Aorta (tissue), 5 donors: ENCODE data around the gene GBX1. TPM values are rescaled to one million over a fixed set of nuclear protein-coding genes. Genes with fewer than 3 reads are reported as not detected.
A peak's percentile ranks its signal among the peaks of the same experiment; 100 is the strongest.

ENCODE experiments used
- ATAC-seq: fragments of 200-7000 bp; cut with Tn5 transposase; one replicate; pipeline ENCODE4 v1.9.1; 2022; ENCODE audit warnings: moderate library complexity; ENCODE audit not compliant: low FRiP score
- DNase-seq, 2 donors: peaks; one replicate each; pipeline ENCODE4 v3.0.0-alpha.2; 2020
- H3K27ac ChIP-seq, 2 donors: one replicate each; pipeline ENCODE4 v1.5.1; 2013; ENCODE audit warnings: low read length in 2 of 2, mild to moderate bottlenecking in 2 of 2, moderate library complexity in 2 of 2, control low read depth in 1 of 2, inconsistent platforms in 1 of 2, low read depth in 1 of 2
- H3K27me3 ChIP-seq, 2 donors: one replicate each; pipeline ENCODE4 v1.6.1; 2013; ENCODE audit warnings: control low read depth in 1 of 2, low read length in 1 of 2, mild to moderate bottlenecking in 1 of 2, moderate library complexity in 1 of 2; ENCODE audit not compliant: insufficient read depth in 2 of 2, control insufficient read depth in 1 of 2
- H3K36me3 ChIP-seq, 2 donors: one replicate each; pipeline ENCODE4 v1.6.1; 2013; ENCODE audit warnings: control low read depth in 1 of 2, low read length in 1 of 2, mild to moderate bottlenecking in 1 of 2; ENCODE audit not compliant: insufficient read depth in 2 of 2, control insufficient read depth in 1 of 2
- H3K4me1 ChIP-seq, 2 donors: one replicate each; pipeline ENCODE4 v1.6.1; 2013; ENCODE audit warnings: low read length in 2 of 2, control low read depth in 1 of 2, mild to moderate bottlenecking in 1 of 2, moderate library complexity in 1 of 2; ENCODE audit not compliant: insufficient read depth in 2 of 2, control insufficient read depth in 1 of 2
- H3K4me3 ChIP-seq, 2 donors: one replicate each; pipeline ENCODE4 v1.5.1; 2013; ENCODE audit warnings: low read length in 2 of 2, control low read depth in 1 of 2, mild to moderate bottlenecking in 1 of 2
- H3K9me3 ChIP-seq: one replicate; pipeline ENCODE4 v1.6.1; 2013; ENCODE audit warnings: mild to moderate bottlenecking, low read length; ENCODE audit not compliant: control insufficient read depth
- WGBS, 2 donors: extraction: QIAGEN DNeasy Blood & Tissue Kit; methylation state at CpG; one replicate each; pipeline ENCODE4 v1.1.7; 2013; 5-methylcytosine and 5-hydroxymethylcytosine counted together
- intact Hi-C, 2 donors: fragments of 100-400 bp; cut with DNase I; formaldehyde crosslinking; loops; one replicate each; pipeline versions ENCODE4 v1.14.2 to v1.15.0; 2022
- polyA plus RNA-seq, 2 donors: library from polyadenylated mRNA; stranded (reverse); fragments of 200-250 nt; gene quantifications; one replicate each; pipeline ENCODE4 v1.2.3, GENCODE V29; 2013
- total RNA-seq, 2 donors: library from RNA; stranded (reverse); fragmentation: NEBNext Ultra II Directional; extraction: Animal tissue kit (Norgen Biotek cat#: 25700); gene quantifications; one replicate each; pipeline ENCODE4 v1.2.1, GENCODE V29; 2021
- donor health status: healthy with polysubstance abuse.
- donor health status: Bipolar disorder and iron deficiency.
- donor health status: DM: no; HTN: no; CAD: no.
- donor health status: DM: no; HTN: no; CAD: no.
- donor health status: DM: yes; HTN: yes; CAD: no.

The GBX1 gene
- total and polyA plus RNA-seq, 4 donors = not detected

DNA sequence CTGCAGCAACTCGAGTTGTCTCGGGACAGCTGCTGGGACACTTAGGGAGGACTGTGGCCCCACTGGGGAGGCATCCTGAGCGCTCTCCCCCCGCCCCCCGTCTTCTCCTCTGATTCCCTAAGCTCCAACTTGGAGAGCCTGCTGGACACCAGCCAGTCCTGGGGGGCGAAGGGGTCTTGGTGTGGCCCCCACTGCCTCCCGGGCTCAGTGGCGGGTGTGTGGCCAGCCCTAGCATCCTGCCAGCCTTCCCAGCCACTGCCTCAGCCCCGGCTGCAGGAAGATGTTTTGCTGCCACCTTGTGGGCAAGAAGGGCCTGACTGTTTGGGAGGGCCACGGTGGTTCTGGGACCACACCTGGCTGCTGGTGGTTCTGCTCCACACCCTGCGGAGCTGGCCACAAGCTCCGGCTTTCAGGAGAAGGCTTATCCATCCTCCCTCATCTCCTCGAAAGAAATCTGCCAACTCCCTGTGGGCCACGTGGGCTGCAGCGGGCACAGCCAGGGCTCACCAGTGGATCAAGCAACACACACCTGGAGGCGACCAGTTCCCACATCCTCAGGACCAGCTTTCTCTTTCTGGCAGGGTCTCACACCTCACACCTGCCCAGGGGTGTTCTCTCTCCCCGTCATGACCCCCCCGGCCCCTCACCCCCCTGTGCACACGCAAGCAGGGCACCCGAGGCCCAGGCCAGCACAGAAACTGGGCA is 56.4 kb downstream of the GBX1 start:
- Histone ChIP-seq H3K4me1 (no peaks in the 10 kb centered on the region), H3K4me3 (no peak overlapping the region), H3K36me3 (no peaks in the 10 kb centered on the region), H3K9me3 (no peaks in the 10 kb centered on the region), H3K27ac (no peak overlapping the region), H3K27me3 (no peaks in the 10 kb centered on the region)
- ATAC-seq (peak; percentile 83), DNase-seq (peak; percentile 83 to 93)
- 33 to 39% methylated on average over 15 to 20 of the region's 20 CpGs for WGBS, 2 donors
- intact Hi-C loops = loop anchor here (2.0 to 5.0 kb wide), 4 partner anchors 24 to 214 kb away; partner anchors contain the start of genes ABCB8 (in 2 of the 2) and AGAP3 (in 1 of the 2)

DNA sequence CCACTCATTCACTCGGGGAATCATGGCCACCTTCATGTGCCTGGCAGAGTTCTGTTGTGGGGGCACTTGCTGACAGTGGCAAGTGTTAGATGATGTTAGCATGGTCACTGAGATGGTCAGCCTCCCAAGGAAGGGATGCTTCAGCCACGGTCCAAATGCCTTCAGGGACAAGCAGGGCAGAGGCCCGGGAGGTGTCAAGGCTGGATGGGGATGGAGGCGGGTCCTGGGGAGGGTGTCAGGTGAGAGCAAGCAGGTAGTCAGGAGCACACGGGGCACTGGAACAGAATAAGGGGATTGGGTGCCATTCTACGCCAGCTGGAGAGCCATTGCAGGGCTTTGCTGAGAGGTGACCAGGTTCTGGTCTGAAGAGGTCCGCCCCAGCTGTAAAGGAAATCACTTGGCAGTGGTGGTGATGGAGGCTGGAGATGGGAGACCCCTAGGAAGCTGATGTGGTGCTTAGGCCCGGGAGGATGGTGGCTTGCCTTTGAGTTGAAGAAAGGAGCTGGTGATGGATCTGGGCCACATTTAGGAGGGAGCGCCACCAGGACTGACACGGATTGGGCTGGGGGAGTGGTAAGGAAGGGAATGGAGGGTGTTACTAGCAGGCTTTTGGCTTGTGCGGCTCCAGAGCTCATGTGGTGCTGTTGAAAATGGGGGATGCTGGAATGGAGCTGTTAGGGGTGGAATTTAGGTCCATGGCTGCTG is 57.1 kb downstream of the GBX1 start:
- Histone ChIP-seq H3K9me3 (no peaks in the 10 kb centered on the region), H3K4me1 (no peaks in the 10 kb centered on the region), H3K27ac (no peak overlapping the region), H3K27me3 (no peaks in the 10 kb centered on the region), H3K4me3 (no peak overlapping the region), H3K36me3 (no peaks in the 10 kb centered on the region)
- intact Hi-C loops = loop anchor here (2.0 to 5.0 kb wide), 4 partner anchors 24 to 213 kb away; partner anchors contain the start of genes ABCB8 (in 2 of the 2) and AGAP3 (in 1 of the 2)
- ATAC-seq (no peak), DNase-seq (no peak)
- WGBS, 2 donors = 75 to 78% methylated on average over 11 of the region's 11 CpGs

DNA sequence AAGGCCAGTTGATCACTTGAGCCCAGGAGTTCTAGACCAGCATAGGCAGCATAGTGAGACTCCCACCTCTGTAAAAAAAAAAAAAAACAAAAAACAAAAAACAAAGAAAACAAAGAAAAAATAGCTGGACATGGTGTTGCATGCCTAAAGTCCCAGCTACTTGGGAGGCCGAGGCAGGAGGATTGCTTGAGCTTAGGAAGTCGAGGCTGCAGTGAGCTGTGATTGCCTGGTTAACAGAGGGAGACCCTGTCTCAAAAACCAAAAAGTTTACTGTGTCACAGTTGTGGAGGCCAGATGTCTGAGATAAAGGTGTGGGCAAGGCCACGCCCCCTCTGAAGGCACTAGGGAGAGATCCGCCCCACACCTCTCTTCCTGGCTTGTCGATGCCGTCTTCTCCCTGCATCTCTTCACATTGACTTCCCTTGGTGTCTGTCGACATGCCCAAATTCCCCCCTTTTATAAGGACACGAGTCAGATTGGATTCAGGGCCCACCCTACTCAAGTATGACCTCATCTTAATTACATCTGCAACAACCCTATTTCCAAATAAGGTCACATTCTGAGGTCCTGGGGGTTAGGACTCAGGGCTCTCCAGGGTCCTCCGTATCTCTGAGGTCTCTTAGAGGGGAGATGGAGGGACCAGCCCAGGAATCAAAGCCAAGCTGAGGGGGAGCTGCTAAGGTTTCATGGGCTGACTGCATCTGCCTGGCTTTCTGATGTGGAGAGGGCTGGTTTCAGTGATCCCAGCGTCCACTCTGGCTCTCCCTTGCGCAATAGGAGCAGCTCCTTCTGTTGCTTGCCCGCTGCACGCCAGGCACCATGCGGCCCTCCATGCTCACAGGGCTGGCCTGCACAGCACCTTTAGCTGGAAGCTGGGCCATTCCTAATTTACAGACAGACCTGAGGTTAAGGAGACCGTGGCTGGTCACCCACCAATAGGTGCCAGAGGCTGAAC is 58.1 kb downstream of the GBX1 start:
- no peak for ATAC-seq
- H3K9me3 ChIP-seq = no peaks in the 10 kb centered on the region
- no peaks in the 10 kb centered on the region for H3K27me3 ChIP-seq
- no peaks in the 10 kb centered on the region for H3K36me3 ChIP-seq
- no peak overlapping the region for H3K27ac ChIP-seq
- no peaks in the 10 kb centered on the region for H3K4me1 ChIP-seq
- WGBS, 2 donors = 74 to 76% methylated on average over 15 of the region's 15 CpGs
- DNase-seq = no peak
- intact Hi-C loops = loop anchor here (2.0 to 5.0 kb wide), 5 partner anchors 19 to 212 kb away; partner anchors contain the start of genes ABCB8 (in 2 of the 2) and AGAP3 (in 1 of the 2)
- H3K4me3 ChIP-seq = no peak overlapping the region

DNA sequence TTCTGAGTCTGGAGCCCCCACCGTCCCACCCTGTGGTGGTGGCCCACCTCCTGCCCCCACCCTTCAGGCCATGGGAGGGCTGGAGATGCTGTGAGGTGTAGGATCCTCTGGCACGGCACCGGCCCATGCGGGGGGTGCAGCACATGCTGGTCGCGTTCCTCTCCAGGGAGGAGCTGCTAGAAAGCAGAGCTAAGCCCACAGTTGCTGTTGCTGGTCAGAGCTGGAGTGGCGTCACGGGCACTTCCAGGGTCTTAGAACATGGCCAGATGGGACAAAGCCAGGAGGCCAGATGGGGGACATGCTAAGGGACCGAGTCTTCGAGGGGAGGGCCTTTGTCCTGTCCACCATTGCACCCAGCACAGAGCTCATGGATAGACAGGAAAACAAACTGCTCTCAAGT is 59.6 kb downstream of the GBX1 start:
- Histone ChIP-seq H3K4me1 (no peaks in the 10 kb centered on the region), H3K27me3 (no peaks in the 10 kb centered on the region), H3K36me3 (no peaks in the 10 kb centered on the region), H3K9me3 (no peaks in the 10 kb centered on the region), H3K27ac (no peak overlapping the region), H3K4me3 (no peak overlapping the region)
- DNase-seq (no peak), ATAC-seq (no peak)
- WGBS, 2 donors = 89 to 90% methylated on average over 10 of the region's 10 CpGs
- intact Hi-C loops = loop anchor here in 1 of 2 donors (2.0 kb wide), 1 partner anchor 17 kb away; no protein-coding TSS in a partner anchor

DNA sequence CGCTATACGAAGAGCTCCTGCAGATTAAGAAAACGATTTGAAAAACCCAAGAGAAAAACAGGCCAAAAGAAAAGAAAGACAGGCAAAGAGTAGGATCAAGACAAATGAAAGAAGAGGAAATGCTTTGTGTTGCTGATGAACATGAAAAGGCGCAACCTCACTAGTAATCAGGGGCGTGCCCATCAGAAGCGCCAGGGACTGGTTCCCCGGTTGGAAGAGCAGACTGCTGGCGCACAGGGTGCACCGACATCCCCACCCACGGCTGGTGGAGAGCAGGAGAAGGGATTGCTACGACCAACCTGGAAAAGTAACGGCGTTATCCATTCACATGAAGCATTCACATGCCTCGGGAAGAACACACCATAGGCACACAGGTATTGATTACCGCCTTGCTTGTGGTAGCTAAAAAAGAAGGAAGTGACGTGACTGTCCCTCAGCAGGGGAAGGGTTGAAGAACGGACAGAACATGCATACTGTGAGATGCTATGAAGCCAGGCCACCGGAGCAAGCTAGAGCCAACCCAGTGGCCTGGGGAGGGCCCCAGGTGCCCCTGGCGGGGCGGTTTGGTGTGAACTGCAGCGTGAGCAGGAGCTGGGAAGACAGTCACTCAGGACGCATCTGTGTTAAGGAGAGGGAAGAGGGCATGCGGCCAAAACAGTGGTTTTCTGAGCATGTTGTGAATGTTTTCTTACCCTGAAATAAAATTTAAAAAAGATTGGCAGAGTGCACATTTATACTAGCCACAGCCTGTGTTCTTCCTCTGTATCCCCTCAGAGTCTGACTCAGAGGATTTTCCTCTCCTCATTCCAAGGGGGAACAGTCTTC is 62.9 kb downstream of the GBX1 start:
- H3K36me3 ChIP-seq = no peaks in the 10 kb centered on the region
- H3K27ac ChIP-seq = no peak overlapping the region
- intact Hi-C loops = no loop called here
- DNase-seq = no peak
- 84 to 87% methylated on average over 23 of the region's 23 CpGs for WGBS, 2 donors
- H3K4me1 ChIP-seq = no peaks in the 10 kb centered on the region
- ATAC-seq = no peak
- no peaks in the 10 kb centered on the region for H3K9me3 ChIP-seq
- H3K4me3 ChIP-seq = no peak overlapping the region
- H3K27me3 ChIP-seq = no peaks in the 10 kb centered on the region

DNA sequence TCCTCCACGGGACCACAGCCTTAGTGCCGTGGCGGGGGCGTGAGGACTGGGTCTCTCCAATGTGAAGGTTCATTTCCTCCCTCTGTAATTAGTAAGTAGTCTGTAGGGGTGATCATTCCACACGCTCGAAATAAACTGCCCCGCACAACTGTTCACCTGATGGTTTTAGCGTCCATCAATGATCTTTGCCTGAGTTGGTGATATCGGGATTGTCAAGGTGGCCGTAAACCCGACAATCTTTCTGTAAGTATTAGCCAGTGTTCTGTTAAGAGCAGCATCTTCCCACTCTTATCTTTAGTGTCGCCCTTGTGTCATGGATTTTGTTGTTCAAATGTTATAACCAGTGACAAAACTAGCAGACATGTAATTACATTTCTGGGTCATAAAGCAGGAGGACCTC is 63.5 kb downstream of the GBX1 start:
- H3K4me3 ChIP-seq = no peak overlapping the region
- no peaks in the 10 kb centered on the region for H3K27me3 ChIP-seq
- no peak overlapping the region for H3K27ac ChIP-seq
- no peak for ATAC-seq
- 91% methylated on average over 12 of the region's 12 CpGs for WGBS, 2 donors
- intact Hi-C loops = no loop called here
- no peaks in the 10 kb centered on the region for H3K9me3 ChIP-seq
- H3K4me1 ChIP-seq = no peaks in the 10 kb centered on the region
- DNase-seq = no peak
- no peaks in the 10 kb centered on the region for H3K36me3 ChIP-seq

DNA sequence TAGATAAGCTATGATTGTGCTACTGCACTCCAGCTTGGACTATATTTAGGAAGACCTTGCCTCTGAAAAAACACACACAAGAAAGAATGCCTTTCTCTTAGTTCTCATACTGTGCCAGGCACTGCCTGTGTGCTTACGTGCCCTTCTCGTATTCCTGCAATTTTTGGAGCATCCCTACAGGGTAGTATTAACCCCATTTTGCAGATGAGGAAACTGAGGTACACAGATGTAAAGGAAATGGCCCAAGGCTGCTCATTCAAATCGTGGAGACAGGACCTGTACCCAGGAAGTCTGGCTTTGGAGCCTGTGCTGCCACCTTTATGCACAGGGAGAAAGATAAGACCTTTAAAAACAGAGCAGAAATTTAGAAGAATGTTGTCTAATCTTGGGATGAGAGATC is 64.5 kb downstream of the GBX1 start:
- no peak for ATAC-seq
- no peak overlapping the region for H3K4me3 ChIP-seq
- WGBS, 2 donors = 84 to 89% methylated on average over 3 of the region's 3 CpGs
- DNase-seq = no peak
- intact Hi-C loops = no loop called here
- H3K27ac ChIP-seq = no peak overlapping the region
- no peaks in the 10 kb centered on the region for H3K36me3 ChIP-seq
- H3K9me3 ChIP-seq = no peaks in the 10 kb centered on the region
- no peaks in the 10 kb centered on the region for H3K27me3 ChIP-seq
- no peaks in the 10 kb centered on the region for H3K4me1 ChIP-seq
